Panc1 (cell line): Measurements from ENCODE around the gene SERPINA9.

Experiments used
- CTCF ChIP-seq: fragments of 450-650 bp; IDR thresholded peaks from 2 replicates; pipeline ENCODE4 v1.5.1; 2017; ENCODE audit warnings: mild to moderate bottlenecking
- POLR2AphosphoS5 ChIP-seq: IDR thresholded peaks from 2 replicates; pipeline ENCODE4 v1.6.1; 2012; ENCODE audit warnings: mild to moderate bottlenecking, low read depth, low read length, moderate library complexity
- SIN3A ChIP-seq: IDR thresholded peaks from 2 replicates; pipeline ENCODE4 v1.6.1; 2012; ENCODE audit warnings: low read depth, mild to moderate bottlenecking, low read length, moderate library complexity, borderline replicate concordance; ENCODE audit not compliant: insufficient read depth
- TCF7L2 ChIP-seq: IDR thresholded peaks from 2 replicates; pipeline ENCODE4 v1.6.1; 2011; ENCODE audit warnings: mild to moderate bottlenecking, low read depth, low read length, inconsistent platforms
- TF ChIP-seq, protein P1 (sequence below), 2 experiments: IDR thresholded peaks; 2 replicates each; pipeline ENCODE4 v1.6.1; 2011 to 2012; ENCODE audit warnings: low read depth in 2 of 2, control low read depth in 1 of 2, low read length in 1 of 2, mild to moderate bottlenecking in 1 of 2, moderate library complexity in 1 of 2; ENCODE audit not compliant: insufficient read depth in 1 of 2

- TF ChIP-seq CTCF = no peak
- no peak for TF ChIP-seq SIN3A
- TF ChIP-seq, protein P1, sequence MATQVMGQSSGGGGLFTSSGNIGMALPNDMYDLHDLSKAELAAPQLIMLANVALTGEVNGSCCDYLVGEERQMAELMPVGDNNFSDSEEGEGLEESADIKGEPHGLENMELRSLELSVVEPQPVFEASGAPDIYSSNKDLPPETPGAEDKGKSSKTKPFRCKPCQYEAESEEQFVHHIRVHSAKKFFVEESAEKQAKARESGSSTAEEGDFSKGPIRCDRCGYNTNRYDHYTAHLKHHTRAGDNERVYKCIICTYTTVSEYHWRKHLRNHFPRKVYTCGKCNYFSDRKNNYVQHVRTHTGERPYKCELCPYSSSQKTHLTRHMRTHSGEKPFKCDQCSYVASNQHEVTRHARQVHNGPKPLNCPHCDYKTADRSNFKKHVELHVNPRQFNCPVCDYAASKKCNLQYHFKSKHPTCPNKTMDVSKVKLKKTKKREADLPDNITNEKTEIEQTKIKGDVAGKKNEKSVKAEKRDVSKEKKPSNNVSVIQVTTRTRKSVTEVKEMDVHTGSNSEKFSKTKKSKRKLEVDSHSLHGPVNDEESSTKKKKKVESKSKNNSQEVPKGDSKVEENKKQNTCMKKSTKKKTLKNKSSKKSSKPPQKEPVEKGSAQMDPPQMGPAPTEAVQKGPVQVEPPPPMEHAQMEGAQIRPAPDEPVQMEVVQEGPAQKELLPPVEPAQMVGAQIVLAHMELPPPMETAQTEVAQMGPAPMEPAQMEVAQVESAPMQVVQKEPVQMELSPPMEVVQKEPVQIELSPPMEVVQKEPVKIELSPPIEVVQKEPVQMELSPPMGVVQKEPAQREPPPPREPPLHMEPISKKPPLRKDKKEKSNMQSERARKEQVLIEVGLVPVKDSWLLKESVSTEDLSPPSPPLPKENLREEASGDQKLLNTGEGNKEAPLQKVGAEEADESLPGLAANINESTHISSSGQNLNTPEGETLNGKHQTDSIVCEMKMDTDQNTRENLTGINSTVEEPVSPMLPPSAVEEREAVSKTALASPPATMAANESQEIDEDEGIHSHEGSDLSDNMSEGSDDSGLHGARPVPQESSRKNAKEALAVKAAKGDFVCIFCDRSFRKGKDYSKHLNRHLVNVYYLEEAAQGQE (IDR thresholded peaks at IDR 0.05; ENCODE audit: insufficient read depth in 1 of 2, low read depth in 2 of 2, low read length in 1 of 2) = no peak
- TF ChIP-seq POLR2AphosphoS5 = no peak
- TF ChIP-seq TCF7L2 = no peak
Measured at GRCh38 chr14:94447206-94447605, 28.8 kb downstream of the SERPINA9 start.
